HL-60 (cell line): ENCODE data around the gene CSRNP3.

ENCODE experiments used
- DNase-seq, 2 experiments: peaks; one replicate each; pipeline ENCODE4 v3.0.0-alpha.2; 2010 to 2020; ENCODE audit warnings: low read depth in 1 of 2, low spot score in 1 of 2
- H3K27ac ChIP-seq: fragments of 250-450 bp; sonication (Bioruptor Pico); replicated peaks from 2 replicates; pipeline ENCODE4 v1.5.1; 2020; ENCODE audit warnings: mild to moderate bottlenecking, moderate library complexity
- H3K27me3 ChIP-seq: fragments of 250-450 bp; sonication (Bioruptor Pico); 2 replicates; pipeline ENCODE4 v1.5.1; 2021; ENCODE audit warnings: mild to moderate bottlenecking, moderate library complexity; ENCODE audit not compliant: insufficient read depth, poor library complexity, severe bottlenecking
- H3K4me3 ChIP-seq: replicated peaks from 2 replicates; pipeline ENCODE4 v1.5.1; 2011; ENCODE audit warnings: mild to moderate bottlenecking, control low read depth, low read length; ENCODE audit not compliant: insufficient read depth
- GABPA ChIP-seq: IDR thresholded peaks from 2 replicates; pipeline ENCODE4 v1.6.1; 2012; ENCODE audit warnings: low read depth
- POLR2AphosphoS5 ChIP-seq: IDR thresholded peaks from 2 replicates; pipeline ENCODE4 v1.6.1; 2012; ENCODE audit warnings: low read depth
- SPI1 ChIP-seq: IDR thresholded peaks from 2 replicates; pipeline ENCODE4 v1.6.1; 2012; ENCODE audit warnings: low read depth, mild to moderate bottlenecking, borderline replicate concordance
- TF ChIP-seq, protein P1 (sequence below): IDR thresholded peaks from 2 replicates; pipeline ENCODE4 v1.6.1; 2012; ENCODE audit warnings: low read depth; ENCODE audit not compliant: insufficient replicate concordance
- TF ChIP-seq, protein P2 (sequence below): IDR thresholded peaks from one replicate; pipeline ENCODE4 v1.5.1; 2011; ENCODE audit warnings: low read length, control low read depth, inconsistent platforms; ENCODE audit not compliant: insufficient read depth

CSRNP3 gene

DNA sequence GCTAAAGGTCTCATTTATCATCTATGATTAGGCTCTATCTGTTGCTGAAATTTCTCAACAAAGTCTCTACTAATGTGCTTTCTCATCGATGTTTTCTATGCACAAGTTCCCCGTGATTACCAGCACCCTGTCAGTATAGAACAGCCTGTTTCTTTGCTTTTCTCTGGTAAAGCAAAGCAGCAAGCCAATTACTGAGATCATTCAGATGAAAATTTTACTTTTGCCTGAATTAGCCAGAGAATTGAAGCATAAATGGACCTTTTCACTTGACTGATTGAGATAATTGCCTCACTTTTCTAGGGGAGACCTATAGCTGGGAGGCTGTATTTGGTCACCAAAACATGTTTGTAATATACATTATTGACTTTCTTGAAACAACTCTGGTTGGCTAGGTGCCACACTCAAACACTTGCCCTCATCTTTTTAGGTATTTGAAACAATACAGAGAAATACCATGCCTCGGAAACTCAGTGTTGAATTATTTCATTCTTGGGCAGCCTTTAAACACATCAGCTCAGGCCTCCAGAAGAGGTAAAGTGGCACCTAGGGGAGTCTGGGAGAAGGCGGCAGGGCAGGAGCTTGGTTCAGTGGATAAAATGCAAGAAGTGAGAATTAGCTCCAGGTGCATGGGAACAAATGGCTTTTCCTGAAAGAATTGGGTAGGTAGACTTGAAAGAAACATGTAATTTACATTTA is 228.4 kb downstream of the CSRNP3 start:
- Histone ChIP-seq H3K4me3 (no peak overlapping the region), H3K27me3 (peaks cover 6% of the 10 kb centered on the region), H3K27ac (no peak overlapping the region)
- DNase-seq, result no peak
- TF ChIP-seq, protein P1, sequence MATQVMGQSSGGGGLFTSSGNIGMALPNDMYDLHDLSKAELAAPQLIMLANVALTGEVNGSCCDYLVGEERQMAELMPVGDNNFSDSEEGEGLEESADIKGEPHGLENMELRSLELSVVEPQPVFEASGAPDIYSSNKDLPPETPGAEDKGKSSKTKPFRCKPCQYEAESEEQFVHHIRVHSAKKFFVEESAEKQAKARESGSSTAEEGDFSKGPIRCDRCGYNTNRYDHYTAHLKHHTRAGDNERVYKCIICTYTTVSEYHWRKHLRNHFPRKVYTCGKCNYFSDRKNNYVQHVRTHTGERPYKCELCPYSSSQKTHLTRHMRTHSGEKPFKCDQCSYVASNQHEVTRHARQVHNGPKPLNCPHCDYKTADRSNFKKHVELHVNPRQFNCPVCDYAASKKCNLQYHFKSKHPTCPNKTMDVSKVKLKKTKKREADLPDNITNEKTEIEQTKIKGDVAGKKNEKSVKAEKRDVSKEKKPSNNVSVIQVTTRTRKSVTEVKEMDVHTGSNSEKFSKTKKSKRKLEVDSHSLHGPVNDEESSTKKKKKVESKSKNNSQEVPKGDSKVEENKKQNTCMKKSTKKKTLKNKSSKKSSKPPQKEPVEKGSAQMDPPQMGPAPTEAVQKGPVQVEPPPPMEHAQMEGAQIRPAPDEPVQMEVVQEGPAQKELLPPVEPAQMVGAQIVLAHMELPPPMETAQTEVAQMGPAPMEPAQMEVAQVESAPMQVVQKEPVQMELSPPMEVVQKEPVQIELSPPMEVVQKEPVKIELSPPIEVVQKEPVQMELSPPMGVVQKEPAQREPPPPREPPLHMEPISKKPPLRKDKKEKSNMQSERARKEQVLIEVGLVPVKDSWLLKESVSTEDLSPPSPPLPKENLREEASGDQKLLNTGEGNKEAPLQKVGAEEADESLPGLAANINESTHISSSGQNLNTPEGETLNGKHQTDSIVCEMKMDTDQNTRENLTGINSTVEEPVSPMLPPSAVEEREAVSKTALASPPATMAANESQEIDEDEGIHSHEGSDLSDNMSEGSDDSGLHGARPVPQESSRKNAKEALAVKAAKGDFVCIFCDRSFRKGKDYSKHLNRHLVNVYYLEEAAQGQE, result no peak
- TF ChIP-seq POLR2AphosphoS5, result no peak
- no peak for TF ChIP-seq GABPA
- TF ChIP-seq, protein P2, sequence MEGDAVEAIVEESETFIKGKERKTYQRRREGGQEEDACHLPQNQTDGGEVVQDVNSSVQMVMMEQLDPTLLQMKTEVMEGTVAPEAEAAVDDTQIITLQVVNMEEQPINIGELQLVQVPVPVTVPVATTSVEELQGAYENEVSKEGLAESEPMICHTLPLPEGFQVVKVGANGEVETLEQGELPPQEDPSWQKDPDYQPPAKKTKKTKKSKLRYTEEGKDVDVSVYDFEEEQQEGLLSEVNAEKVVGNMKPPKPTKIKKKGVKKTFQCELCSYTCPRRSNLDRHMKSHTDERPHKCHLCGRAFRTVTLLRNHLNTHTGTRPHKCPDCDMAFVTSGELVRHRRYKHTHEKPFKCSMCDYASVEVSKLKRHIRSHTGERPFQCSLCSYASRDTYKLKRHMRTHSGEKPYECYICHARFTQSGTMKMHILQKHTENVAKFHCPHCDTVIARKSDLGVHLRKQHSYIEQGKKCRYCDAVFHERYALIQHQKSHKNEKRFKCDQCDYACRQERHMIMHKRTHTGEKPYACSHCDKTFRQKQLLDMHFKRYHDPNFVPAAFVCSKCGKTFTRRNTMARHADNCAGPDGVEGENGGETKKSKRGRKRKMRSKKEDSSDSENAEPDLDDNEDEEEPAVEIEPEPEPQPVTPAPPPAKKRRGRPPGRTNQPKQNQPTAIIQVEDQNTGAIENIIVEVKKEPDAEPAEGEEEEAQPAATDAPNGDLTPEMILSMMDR, result no peak
- no peak for TF ChIP-seq SPI1

DNA sequence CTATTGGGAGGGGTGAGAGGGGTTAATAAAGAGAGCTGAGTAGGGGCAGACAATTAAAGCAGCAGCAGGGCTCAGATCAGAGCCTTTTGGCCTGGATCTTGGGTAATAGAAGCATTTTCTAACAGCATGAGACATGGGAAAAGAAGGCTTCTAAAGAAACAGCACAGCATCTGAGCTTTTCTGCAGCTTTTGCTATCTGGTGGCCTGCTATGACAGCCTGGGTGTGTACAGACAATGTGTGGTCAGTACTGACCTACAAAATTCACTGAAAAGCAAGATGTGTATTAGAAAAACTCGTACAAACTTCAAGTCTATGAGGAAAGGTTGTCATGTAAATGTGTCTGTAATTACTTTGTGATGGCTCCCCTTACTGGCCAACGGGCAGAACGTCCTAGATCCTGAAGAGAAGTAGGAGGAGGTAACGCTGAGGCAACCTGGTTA is 229.0 kb downstream of the CSRNP3 start:
- Histone ChIP-seq H3K4me3 (no peak overlapping the region), H3K27ac (no peak overlapping the region), H3K27me3 (peaks cover 6% of the 10 kb centered on the region)
- TF ChIP-seq, protein P2, result peak; percentile 18
- no peak for TF ChIP-seq SPI1
- DNase-seq, result peak in 1 of 2 experiments; percentile 17

DNA sequence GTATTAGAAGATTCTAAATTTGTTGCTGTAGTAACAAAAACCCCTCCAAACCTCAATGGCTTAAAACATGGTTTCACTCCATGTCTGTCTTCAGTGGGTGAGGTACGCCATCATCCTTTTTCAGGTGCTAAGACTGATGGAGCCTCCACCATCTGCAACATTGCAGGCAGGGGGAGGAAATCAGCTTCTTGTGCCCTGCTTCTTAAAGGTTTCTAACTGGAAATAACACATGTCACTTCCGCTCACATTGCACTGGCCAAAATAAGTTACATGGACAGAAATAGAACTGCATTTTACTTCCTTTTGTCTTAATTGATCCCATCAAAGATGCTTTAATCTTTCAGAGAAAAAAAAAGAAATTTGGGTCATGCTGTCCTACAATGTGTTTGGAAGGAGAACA is 230.4 kb downstream of the CSRNP3 start:
- H3K4me3 ChIP-seq, result no peak overlapping the region
- peaks cover 8% of the 10 kb centered on the region for H3K27me3 ChIP-seq
- no peak for DNase-seq
- no peak overlapping the region for H3K27ac ChIP-seq
- TF ChIP-seq SPI1, result no peak
- TF ChIP-seq, protein P1, result no peak
- TF ChIP-seq, protein P2, result no peak
- no peak for TF ChIP-seq POLR2AphosphoS5
- TF ChIP-seq GABPA, result no peak

DNA sequence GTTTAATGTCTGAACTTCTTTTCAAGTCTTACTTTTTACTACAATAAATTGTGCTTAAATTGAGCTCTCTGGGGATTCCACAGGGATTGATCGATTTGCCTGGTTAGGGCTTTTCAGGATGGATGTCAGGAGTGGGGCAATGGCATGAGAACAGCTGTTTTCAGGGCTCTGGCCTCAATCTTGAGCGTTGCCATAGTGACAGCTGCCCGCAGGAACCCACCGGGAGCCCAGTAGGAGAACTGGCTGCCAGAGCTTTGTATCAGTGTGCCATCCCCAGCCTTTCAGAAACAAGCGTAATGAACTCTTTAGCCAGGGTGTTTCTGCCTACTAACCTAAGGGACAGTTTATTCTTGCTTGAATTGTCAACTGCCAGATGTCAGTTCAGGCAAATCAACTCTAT is 231.0 kb downstream of the CSRNP3 start:
- H3K4me3 ChIP-seq, result no peak overlapping the region
- no peak overlapping the region for H3K27ac ChIP-seq
- no peak for DNase-seq
- peaks cover 8% of the 10 kb centered on the region for H3K27me3 ChIP-seq
- no peak for TF ChIP-seq POLR2AphosphoS5
- TF ChIP-seq GABPA, result no peak
- TF ChIP-seq, protein P1, result no peak
- TF ChIP-seq SPI1, result no peak
- TF ChIP-seq, protein P2, result no peak
